NCI-H1105 treated with DMSO at 0.1 percent for 48 hours (cell line): ENCODE measurements around the gene PACSIN2.

ENCODE experiments used
- DNase-seq: peaks from one replicate; lab custom pipeline; 2025; lab: John Stamatoyannopoulos, UW

PACSIN2 gene

GRCh38 chr22:42905217-42905616 lies 109.7 kb downstream of the PACSIN2 start:
- DNase-seq = no peak

- no peak for DNase-seq
Measured at GRCh38 chr22:42904050-42904449, 110.9 kb downstream of the PACSIN2 start.

GRCh38 chr22:42902875-42903510 lies 112.0 kb downstream of the PACSIN2 start:
- no peak for DNase-seq

GRCh38 chr22:42901790-42902508 lies 113.0 kb downstream of the PACSIN2 start:
- DNase-seq = no peak

GRCh38 chr22:42897960-42898359 lies 117.0 kb downstream of the PACSIN2 start:
- DNase-seq = no peak

- no peak for DNase-seq
Measured at GRCh38 chr22:42895541-42895981, 119.4 kb downstream of the PACSIN2 start.

- no peak for DNase-seq
Measured at GRCh38 chr22:42895087-42895486, 119.9 kb downstream of the PACSIN2 start.

- DNase-seq = no peak
Measured at GRCh38 chr22:42893371-42894150, 121.4 kb downstream of the PACSIN2 start.

GRCh38 chr22:42892571-42893316 lies 122.2 kb downstream of the PACSIN2 start:
- peak; percentile 3 for DNase-seq

GRCh38 chr22:42892156-42892555 lies 122.8 kb downstream of the PACSIN2 start:
- DNase-seq = no peak

GRCh38 chr22:42891696-42892095 lies 123.3 kb downstream of the PACSIN2 start:
- DNase-seq = no peak

GRCh38 chr22:42891008-42891407 lies 123.9 kb downstream of the PACSIN2 start:
- DNase-seq = no peak

GRCh38 chr22:42889304-42889703 lies 125.6 kb downstream of the PACSIN2 start:
- DNase-seq = no peak

GRCh38 chr22:42887523-42888507 lies 127.1 kb downstream of the PACSIN2 start:
- DNase-seq = no peak

- DNase-seq = no peak
Measured at GRCh38 chr22:42887120-42887519, 127.8 kb downstream of the PACSIN2 start.

GRCh38 chr22:42885446-42885845 lies 129.5 kb downstream of the PACSIN2 start:
- no peak for DNase-seq

GRCh38 chr22:42884616-42885375 lies 130.2 kb downstream of the PACSIN2 start:
- DNase-seq = no peak

- no peak for DNase-seq
Measured at GRCh38 chr22:42883970-42884369, 131.0 kb downstream of the PACSIN2 start.

GRCh38 chr22:42883121-42883520 lies 131.8 kb downstream of the PACSIN2 start:
- no peak for DNase-seq

GRCh38 chr22:42881982-42882656 lies 132.8 kb downstream of the PACSIN2 start:
- DNase-seq = no peak
